HG02970 (cell line): ENCODE data around the gene LIN7C.
"Not testable (repeated sequence)": the region's sequence is repeated elsewhere in the genome, so short reads cannot be mapped to it uniquely, and the experiment has no call there.

ENCODE experiments used
- ATAC-seq: cut with Tn5 transposase; IDR thresholded peaks from one replicate; pipeline ENCODE4 v1.9.1; 2021; ENCODE audit warnings: mild to moderate bottlenecking, moderate library complexity, moderate number of reproducible peaks; ENCODE audit not compliant: unreplicated experiment, low FRiP score

Gene LIN7C

GRCh38 chr11:27452147-27452546, 54.4 kb downstream of the LIN7C start:
- no peak for ATAC-seq

- no peak for ATAC-seq
These were observed 55.2 kb downstream of the LIN7C start for GRCh38 chr11:27451244-27451965.

GRCh38 chr11:27448184-27448540, 58.4 kb downstream of the LIN7C start:
- not testable (repeated sequence) for ATAC-seq

GRCh38 chr11:27447288-27448183, 59.0 kb downstream of the LIN7C start:
- ATAC-seq: no peak

- ATAC-seq: no peak
These were observed 60.9 kb downstream of the LIN7C start for GRCh38 chr11:27445625-27446024.

- ATAC-seq: no peak
These were observed 61.8 kb downstream of the LIN7C start for GRCh38 chr11:27444801-27445215.
